Stimulated activated CD8-positive, alpha-beta memory T cell treated with anti-CD3 and anti-CD28 coated beads, Interleukin-15, amount 100 ng/mL, for 4 hours (primary cell): ENCODE data around the gene GCHFR.

Experiments used
- DNase-seq, 2 donors: peaks; one replicate each; pipeline ENCODE4 v3.0.0-alpha.2; 2020; ENCODE audit warnings: low read depth in 2 of 2

The GCHFR gene

DNA sequence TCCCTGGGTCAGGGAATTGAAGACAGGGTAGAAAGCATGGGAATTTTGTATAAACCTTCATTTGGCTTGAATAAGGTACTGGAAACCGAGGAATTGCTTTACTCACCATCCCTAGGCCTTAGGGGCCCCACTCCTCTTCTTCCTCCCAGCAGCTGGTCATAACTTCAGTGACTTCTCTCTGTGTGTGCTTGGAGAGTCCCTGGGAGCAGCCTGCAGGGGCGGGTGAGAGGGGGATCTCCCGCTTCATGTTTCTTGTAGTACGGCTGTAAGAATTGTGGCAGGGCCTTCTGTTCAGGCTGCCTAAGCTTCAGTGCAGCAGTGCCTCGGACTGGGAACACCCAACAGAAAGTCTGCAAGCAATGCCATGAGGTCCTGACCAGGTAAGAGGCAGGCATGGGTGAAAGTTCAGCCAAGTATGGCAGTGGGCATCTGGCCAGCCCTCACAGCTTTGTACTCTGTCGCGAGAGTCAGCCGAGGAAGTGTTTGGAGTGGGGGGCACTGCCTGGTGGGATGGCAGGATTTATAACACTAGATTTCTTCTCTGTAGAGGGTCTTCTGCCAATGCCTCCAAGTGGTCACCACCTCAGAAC lies 45.1 kb downstream of the GCHFR start:
- no peak for DNase-seq

DNA sequence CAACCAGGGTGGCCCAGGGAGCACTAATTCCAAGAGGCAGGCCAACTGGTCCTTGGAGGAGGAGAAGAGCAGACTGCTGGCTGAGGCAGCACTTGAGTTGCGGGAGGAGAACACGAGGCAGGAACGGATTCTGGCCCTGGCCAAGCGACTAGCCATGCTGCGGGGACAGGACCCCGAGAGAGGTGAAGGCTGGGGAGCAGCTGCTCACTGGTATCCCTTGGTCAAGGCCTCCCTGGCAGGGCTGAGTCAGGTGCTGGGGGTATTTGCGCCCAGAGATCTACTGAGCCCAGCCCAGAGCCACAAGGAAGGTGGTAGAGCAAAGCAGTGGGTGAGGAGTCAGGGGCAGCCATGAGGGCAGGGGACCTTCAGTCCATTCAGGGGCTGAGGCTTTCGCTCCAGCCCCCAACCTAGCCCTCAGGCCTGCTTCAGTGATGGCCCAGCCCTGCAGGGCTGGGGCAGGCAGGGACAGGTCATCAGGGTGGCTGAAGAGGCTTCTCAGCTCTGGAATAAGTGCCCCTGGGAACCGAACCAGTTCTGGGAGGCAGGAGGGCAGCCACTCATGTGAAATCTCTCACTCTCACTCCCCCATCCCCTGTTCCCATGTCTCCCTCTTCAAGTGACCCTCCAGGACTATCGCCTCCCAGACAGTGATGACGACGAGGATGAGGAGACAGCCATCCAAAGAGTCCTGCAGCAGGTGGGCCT lies 49.0 kb downstream of the GCHFR start:
- no peak for DNase-seq

DNA sequence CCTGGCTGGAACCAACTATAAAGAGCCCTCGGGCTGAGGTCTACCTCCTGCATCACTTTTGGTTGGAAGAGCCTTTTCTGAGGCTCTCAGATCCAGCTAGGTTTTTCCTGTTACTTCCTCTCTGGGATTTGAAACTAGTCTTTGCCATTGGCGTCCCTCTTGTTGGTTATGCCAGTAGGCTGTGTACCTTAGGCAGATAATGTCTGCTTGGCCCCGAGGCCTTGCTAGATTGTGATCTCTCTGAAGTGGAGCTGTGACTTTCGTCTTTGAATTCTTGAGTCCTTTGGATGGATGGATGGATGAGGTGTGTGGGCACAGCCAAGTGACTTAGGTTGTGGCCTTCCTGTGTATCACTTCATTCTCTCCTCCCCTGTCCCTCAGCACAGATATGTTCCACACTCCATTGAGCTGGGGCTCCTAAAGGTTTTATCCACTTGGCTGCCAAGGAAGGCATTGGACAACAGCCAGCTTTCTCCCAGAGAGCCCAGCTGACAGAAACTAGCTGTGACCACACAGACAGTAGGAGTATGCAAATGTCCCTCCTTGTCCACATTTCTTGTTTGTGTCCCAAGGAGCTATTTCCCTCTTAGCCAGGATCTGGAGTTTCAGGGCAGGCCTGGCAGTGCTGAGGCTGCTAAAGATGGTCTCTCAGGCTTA lies 51.3 kb downstream of the GCHFR start:
- no peak for DNase-seq
